Measurements from ENCODE around the gene UQCRC2.

DNA sequence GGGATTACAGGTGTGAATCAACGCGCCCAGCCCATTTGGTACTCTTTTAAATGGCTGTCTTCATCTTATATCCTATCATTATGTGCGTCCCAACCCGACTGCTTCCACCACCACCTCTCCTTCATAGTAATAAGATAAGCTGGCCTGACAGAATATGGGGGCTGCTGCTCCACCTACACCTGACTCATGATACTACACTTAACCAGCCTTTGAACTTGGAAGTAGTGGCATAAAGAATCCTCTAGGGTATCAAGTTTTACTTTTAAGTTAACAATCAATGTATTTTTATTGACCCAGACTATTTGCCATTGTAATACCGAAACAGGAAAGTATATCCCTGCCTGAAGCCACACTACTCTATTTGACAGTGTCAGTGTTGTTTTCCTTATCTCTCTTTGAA lies 28.9 kb downstream of the UQCRC2 start:
- TF ChIP-seq CTCF (IDR thresholded peaks at IDR 0.05) (no peak), POLR2AphosphoS5 (IDR thresholded peaks at IDR 0.05) (no peak), POLR2A (IDR thresholded peaks at IDR 0.05) (no peak)
